DOHH2 (cell line): ENCODE data around the gene COL7A1.

Experiments used
- CTCF ChIP-seq: fragments of 200-600 bp; sonication (generic); IDR thresholded peaks from one replicate; pipeline ENCODE4 v1.5.1; 2014; ENCODE audit warnings: antibody characterized with exemption, mild to moderate bottlenecking, low read depth, low read length; ENCODE audit not compliant: poor library complexity, severe bottlenecking
- EZH2phosphoT487 ChIP-seq: fragments of 200-600 bp; sonication (generic); IDR thresholded peaks from 2 replicates; pipeline ENCODE4 v1.6.1; 2017; ENCODE audit warnings: borderline replicate concordance, mild to moderate bottlenecking, antibody characterized with exemption, low read length, moderate library complexity, mixed read lengths

- TF ChIP-seq CTCF (no peak), EZH2phosphoT487 (no peak)
These were observed 76.4 kb downstream of the COL7A1 start for GRCh38 chr3:48518638-48519276.
